Progenitor cell of endocrine pancreas (in vitro differentiated cells): ENCODE results near the gene MTUS2. TPM values are rescaled to one million over a fixed set of nuclear protein-coding genes. Genes with fewer than 3 reads are reported as not detected.
A peak's percentile ranks its signal among the peaks of the same experiment; 100 is the strongest.

ENCODE experiments used
- DNase-seq: peaks from one replicate; pipeline ENCODE4 v3.0.0; 2021; ENCODE audit warnings: low spot score; ENCODE audit not compliant: unreplicated experiment
- H3K27ac Mint-ChIP-seq: 2 replicates; pipeline ENCODE4 v1.8.0; 2021; ENCODE audit warnings: mild to moderate bottlenecking, moderate library complexity, mixed read lengths
- H3K27me3 Mint-ChIP-seq: 2 replicates; pipeline ENCODE4 v1.8.0; 2021; ENCODE audit warnings: mixed read lengths
- H3K36me3 Mint-ChIP-seq: 2 replicates; pipeline ENCODE4 v1.8.0; 2022; ENCODE audit warnings: mixed read lengths; ENCODE audit not compliant: insufficient read depth
- H3K4me1 Mint-ChIP-seq: 2 replicates; pipeline ENCODE4 v1.8.0; 2021; ENCODE audit warnings: low read depth, mixed read lengths
- H3K4me3 Mint-ChIP-seq: 2 replicates; pipeline ENCODE4 v1.8.0; 2021; ENCODE audit warnings: low read depth, mild to moderate bottlenecking, moderate library complexity, mixed read lengths
- H3K9me3 Mint-ChIP-seq: 2 replicates; pipeline ENCODE4 v1.8.0; 2021; ENCODE audit warnings: low read depth, mixed read lengths
- CTCF ChIP-seq: fragments of 200-600 bp; sonication (generic); IDR thresholded peaks from one replicate; pipeline ENCODE4 v1.5.0; 2021; ENCODE audit warnings: antibody characterized with exemption, mild to moderate bottlenecking; ENCODE audit not compliant: unreplicated experiment
- total RNA-seq: library from RNA; stranded (reverse); gene quantifications from 2 replicates; pipeline ENCODE4 v1.2.1, GENCODE V29; 2021

The MTUS2 gene
- total RNA-seq, 1 donor from 2014 or later: 9.3 TPM

GRCh38 chr13:29418026-29418425 lies 597.9 kb downstream of the MTUS2 start:
- no peak for DNase-seq
- H3K4me1 Mint-ChIP-seq: no peaks in the 10 kb centered on the region
- H3K4me3 Mint-ChIP-seq: no peak overlapping the region
- no peak overlapping the region for H3K27ac Mint-ChIP-seq
- no peaks in the 10 kb centered on the region for H3K36me3 Mint-ChIP-seq
- H3K9me3 Mint-ChIP-seq: peaks cover under 1% of the 10 kb centered on the region
- TF ChIP-seq CTCF: no peak
- no peaks in the 10 kb centered on the region for H3K27me3 Mint-ChIP-seq

GRCh38 chr13:29421118-29421517 lies 601.0 kb downstream of the MTUS2 start:
- no peak for DNase-seq
- Mint-ChIP-seq H3K36me3 (no peaks in the 10 kb centered on the region), H3K9me3 (no peaks in the 10 kb centered on the region), H3K27me3 (no peaks in the 10 kb centered on the region), H3K4me1 (no peaks in the 10 kb centered on the region), H3K27ac (no peak overlapping the region), H3K4me3 (no peak overlapping the region)
- no peak for TF ChIP-seq CTCF

- H3K4me3 Mint-ChIP-seq: no peak overlapping the region
- no peaks in the 10 kb centered on the region for H3K27me3 Mint-ChIP-seq
- no peaks in the 10 kb centered on the region for H3K9me3 Mint-ChIP-seq
- H3K36me3 Mint-ChIP-seq: no peaks in the 10 kb centered on the region
- H3K4me1 Mint-ChIP-seq: no peaks in the 10 kb centered on the region
- DNase-seq: no peak
- TF ChIP-seq CTCF: no peak
- no peak overlapping the region for H3K27ac Mint-ChIP-seq
These were observed 601.9 kb downstream of the MTUS2 start for GRCh38 chr13:29422015-29422414.

GRCh38 chr13:29423050-29423449 lies 602.9 kb downstream of the MTUS2 start:
- no peak overlapping the region for H3K27ac Mint-ChIP-seq
- DNase-seq: no peak
- no peaks in the 10 kb centered on the region for H3K9me3 Mint-ChIP-seq
- peaks cover 6% of the 10 kb centered on the region for H3K27me3 Mint-ChIP-seq
- TF ChIP-seq CTCF: no peak
- H3K4me1 Mint-ChIP-seq: peaks cover 5% of the 10 kb centered on the region
- no peaks in the 10 kb centered on the region for H3K36me3 Mint-ChIP-seq
- H3K4me3 Mint-ChIP-seq: no peak overlapping the region

- Mint-ChIP-seq H3K4me1 (peaks cover 14% of the 10 kb centered on the region), H3K36me3 (no peaks in the 10 kb centered on the region), H3K9me3 (no peaks in the 10 kb centered on the region), H3K27ac (no peak overlapping the region), H3K4me3 (peak overlapping the region; percentile 33), H3K27me3 (peaks cover 30% of the 10 kb centered on the region)
- no peak for TF ChIP-seq CTCF
- DNase-seq: no peak
These were observed 607.8 kb downstream of the MTUS2 start for GRCh38 chr13:29427937-29428309.
